CD14-positive monocyte (primary cell): Measurements from ENCODE around the gene DYSF. TPM values are rescaled to one million over a fixed set of nuclear protein-coding genes. Genes with fewer than 3 reads are reported as not detected.
A peak's percentile ranks its signal among the peaks of the same experiment; 100 is the strongest.

Experiments used
- DNase-seq, 3 donors: peaks; one replicate each; pipeline ENCODE4 v3.0.0-alpha.2; 2011 to 2022
- H2AFZ ChIP-seq: 2 replicates; pipeline ENCODE4 v1.6.0; 2012; ENCODE audit warnings: mild to moderate bottlenecking, low read depth, low read length, inconsistent platforms; ENCODE audit not compliant: insufficient read depth, poor library complexity, severe bottlenecking
- H3K27ac ChIP-seq, 2 donors: 1 replicate in 1 of 2; 2 replicates in 1 of 2; pipeline ENCODE4 v1.5.1; 2012 to 2013; ENCODE audit warnings: low read length in 2 of 2, control low read depth in 1 of 2, inconsistent platforms in 1 of 2, low read depth in 1 of 2, mild to moderate bottlenecking in 1 of 2
- H3K27me3 ChIP-seq, 2 donors: one replicate each; pipeline versions ENCODE4 v1.6.0 to v1.6.1; 2011 to 2013; ENCODE audit warnings: low read length in 2 of 2; ENCODE audit not compliant: control insufficient read depth in 2 of 2, insufficient read depth in 2 of 2
- H3K36me3 ChIP-seq, 2 donors: replicated peaks in 1 of 2; 1 replicate in 1 of 2; 2 replicates in 1 of 2; pipeline versions ENCODE4 v1.5.1 to v1.6.1; 2012 to 2013; ENCODE audit warnings: low read length in 2 of 2, control low read depth in 1 of 2, inconsistent platforms in 1 of 2, mild to moderate bottlenecking in 1 of 2; ENCODE audit not compliant: insufficient read depth in 2 of 2, control insufficient read depth in 1 of 2
- H3K4me1 ChIP-seq, 2 donors: 1 replicate in 1 of 2; 2 replicates in 1 of 2; pipeline versions ENCODE4 v1.5.1 to v1.6.1; 2012 to 2013; ENCODE audit warnings: low read length in 2 of 2, control low read depth in 1 of 2, inconsistent platforms in 1 of 2, mild to moderate bottlenecking in 1 of 2, moderate library complexity in 1 of 2; ENCODE audit not compliant: insufficient read depth in 2 of 2, control insufficient read depth in 1 of 2
- H3K4me2 ChIP-seq: replicated peaks from 2 replicates; pipeline ENCODE3; 2012; ENCODE audit warnings: low read length, moderate library complexity, mild to moderate bottlenecking; ENCODE audit not compliant: poor library complexity, severe bottlenecking; ENCODE audit errors: extremely low read depth
- H3K4me3 ChIP-seq, 3 experiments: fragments of 200-600 bp in 1 of 3; sonication (generic) in 1 of 3; replicated peaks in 1 of 3; 1 replicate in 2 of 3; 2 replicates in 1 of 3; pipeline ENCODE4 v1.5.1; 2011 to 2013; ENCODE audit warnings: low read length in 3 of 3, mild to moderate bottlenecking in 3 of 3, control low read depth in 2 of 3, low read depth in 2 of 3, inconsistent platforms in 1 of 3, moderate library complexity in 1 of 3
- H3K79me2 ChIP-seq: 2 replicates; pipeline ENCODE4 v1.6.0; 2012; ENCODE audit warnings: mild to moderate bottlenecking, control low read depth, inconsistent platforms, low read length, moderate library complexity; ENCODE audit not compliant: insufficient read depth
- H3K9ac ChIP-seq: 2 replicates; pipeline ENCODE4 v1.6.0; 2017; ENCODE audit warnings: low read length, mild to moderate bottlenecking; ENCODE audit not compliant: insufficient read depth, poor library complexity, severe bottlenecking
- H3K9me3 ChIP-seq, 2 donors: replicated peaks in 1 of 2; 1 replicate in 1 of 2; 2 replicates in 1 of 2; pipeline versions ENCODE4 v1.5.1 to v1.6.1; 2012 to 2013; ENCODE audit warnings: low read length in 2 of 2, control low read depth in 1 of 2; ENCODE audit not compliant: control insufficient read depth in 1 of 2, insufficient read depth in 1 of 2
- H4K20me1 ChIP-seq: 2 replicates; pipeline ENCODE4 v1.6.0; 2012; ENCODE audit warnings: mild to moderate bottlenecking, low read length, control low read depth, moderate library complexity; ENCODE audit not compliant: insufficient read depth
- H3K27ac Mint-ChIP-seq, 7 donors: one replicate each; pipeline ENCODE4 v1.8.0; 2020; ENCODE audit warnings: mild to moderate bottlenecking in 7 of 7, mixed read lengths in 7 of 7, moderate library complexity in 6 of 7, inconsistent platforms in 2 of 7
- H3K27me3 Mint-ChIP-seq, 3 donors: one replicate each; pipeline ENCODE4 v1.8.0; 2021 to 2022; ENCODE audit warnings: low read depth in 3 of 3, mild to moderate bottlenecking in 3 of 3, mixed read lengths in 3 of 3, moderate library complexity in 3 of 3, inconsistent platforms in 1 of 3
- H3K36me3 Mint-ChIP-seq, 2 donors: one replicate each; pipeline ENCODE4 v1.8.0; 2020; ENCODE audit warnings: mixed read lengths in 2 of 2, inconsistent platforms in 1 of 2, mild to moderate bottlenecking in 1 of 2
- H3K4me1 Mint-ChIP-seq: one replicate; pipeline ENCODE4 v1.8.0; 2020; ENCODE audit warnings: mild to moderate bottlenecking, mixed read lengths
- H3K4me3 Mint-ChIP-seq, 2 donors: one replicate each; pipeline ENCODE4 v1.8.0; 2020; ENCODE audit warnings: mild to moderate bottlenecking in 2 of 2, mixed read lengths in 2 of 2, moderate library complexity in 1 of 2
- H3K9me3 Mint-ChIP-seq, 7 donors: one replicate each; pipeline ENCODE4 v1.8.0; 2020 to 2022; ENCODE audit warnings: mixed read lengths in 7 of 7, mild to moderate bottlenecking in 6 of 7, moderate library complexity in 6 of 7, inconsistent platforms in 2 of 7
- CTCF ChIP-seq: fragments of 200-600 bp; IDR thresholded peaks from one replicate; pipeline ENCODE4 v1.8.0; 2022; ENCODE audit warnings: antibody characterized with exemption, mild to moderate bottlenecking
- WGBS: methylation state at CpG from one replicate; pipeline ENCODE4 v1.1.5; 2013; ENCODE audit warnings: missing lambda C conversion rate; ENCODE audit not compliant: insufficient coverage; 5-methylcytosine and 5-hydroxymethylcytosine counted together
- intact Hi-C, 2 donors: fragments of 100-400 bp; cut with micrococcal nuclease; formaldehyde crosslinking; loops; one replicate each; pipeline versions ENCODE4 v1.15.0 to v1.15.1; 2023
- polyA plus RNA-seq, 3 donors: library from polyadenylated mRNA; depleted of rRNA in 1 of 3; unstranded in 2 of 3; stranded (reverse) in 1 of 3; fragments of 300-500 nt in 2 of 3; fragments of >200 nt in 1 of 3; fragmentation: Illumina TruSeq in 2 of 3; gene quantifications; 1 replicate in 2 of 3; 2 replicates in 1 of 3; pipeline ENCODE4 v1.2.3, GENCODE V29; 2012 to 2021

Gene DYSF
- polyA plus RNA-seq, 3 donors, result 16.1 to 72.5 (median 31.2) TPM

- H3K4me1 Mint-ChIP-seq, result peaks cover 15% of the 10 kb centered on the region
- Histone ChIP-seq H3K27ac (peak overlapping the region in 1 of 2 donors; percentile 8), H3K4me3 (no peak overlapping the region), H3K9me3 (no peaks in the 10 kb centered on the region), H3K9ac (no peak overlapping the region), H4K20me1 (peaks cover 100% of the 10 kb centered on the region), H3K4me1 (peaks cover 4 to 11% of the 10 kb centered on the region in 2 donors), H3K4me2 (no peak overlapping the region), H2AFZ (no peak overlapping the region), H3K36me3 (peaks cover 42 to 93% of the 10 kb centered on the region in 2 donors), H3K27me3 (no peaks in the 10 kb centered on the region), H3K79me2 (peaks cover 59% of the 10 kb centered on the region)
- WGBS, result 89% methylated on average over 4 of the region's 7 CpGs
- DNase-seq, result no peak
- H3K27me3 Mint-ChIP-seq, result no peaks in the 10 kb centered on the region
- TF ChIP-seq CTCF, result no peak
- H3K36me3 Mint-ChIP-seq, result peaks cover 64 to 82% of the 10 kb centered on the region in 2 donors
- peak overlapping the region in 1 of 7 donors; percentile 63 for H3K27ac Mint-ChIP-seq
- intact Hi-C loops, result loop anchor here in 1 of 2 donors (10.0 kb wide), 1 partner anchor 199 kb away; no protein-coding TSS in a partner anchor
- no peak overlapping the region for H3K4me3 Mint-ChIP-seq
- no peaks in the 10 kb centered on the region for H3K9me3 Mint-ChIP-seq
Observed at GRCh38 chr2:71503837-71504236, 50.5 kb downstream of the DYSF start.

- Histone ChIP-seq H2AFZ (no peak overlapping the region), H3K9ac (no peak overlapping the region), H4K20me1 (peaks cover 100% of the 10 kb centered on the region), H3K27me3 (no peaks in the 10 kb centered on the region), H3K4me1 (peaks cover 4 to 10% of the 10 kb centered on the region in 2 donors), H3K4me2 (no peak overlapping the region), H3K27ac (no peak overlapping the region), H3K36me3 (peaks cover 42 to 90% of the 10 kb centered on the region in 2 donors), H3K79me2 (peaks cover 53% of the 10 kb centered on the region), H3K9me3 (no peaks in the 10 kb centered on the region), H3K4me3 (no peak overlapping the region)
- intact Hi-C loops, result loop anchor here (5.0 to 10.0 kb wide), 2 partner anchors 200 to 202 kb away; no protein-coding TSS in a partner anchor
- TF ChIP-seq CTCF, result no peak
- 100% methylated on average over 4 of the region's 7 CpGs for WGBS
- H3K27me3 Mint-ChIP-seq, result no peaks in the 10 kb centered on the region
- no peaks in the 10 kb centered on the region for H3K9me3 Mint-ChIP-seq
- peaks cover 12% of the 10 kb centered on the region for H3K4me1 Mint-ChIP-seq
- peak overlapping the region in 2 of 7 donors; percentile 43 to 63 for H3K27ac Mint-ChIP-seq
- H3K36me3 Mint-ChIP-seq, result peaks cover 56 to 74% of the 10 kb centered on the region in 2 donors
- DNase-seq, result no peak
- no peak overlapping the region for H3K4me3 Mint-ChIP-seq
Observed at GRCh38 chr2:71504611-71505010, 51.2 kb downstream of the DYSF start.
